ENCODE measurements around the gene RFPL2. TPM values are rescaled to one million over a fixed set of nuclear protein-coding genes. Genes with fewer than 3 reads are reported as not detected.

Gene RFPL2
- total RNA-seq, 6 donors from 2014 or later: 0.49 TPM; not detected in 5

- Histone ChIP-seq H3K9me3 (no peaks in the 10 kb centered on the region), H3K36me3 (peaks cover 0 to 13% (median 0%) of the 10 kb centered on the region in 4 donors), H3K4me3 (no peak overlapping the region), H3K27me3 (no peaks in the 10 kb centered on the region), H3K27ac (no peak overlapping the region), H3K4me1 (no peaks in the 10 kb centered on the region)
- 87 to 95% methylated on average over 5 of the region's 5 CpGs for WGBS, 2 donors
- DNase-seq (no peak), ATAC-seq (ENCODE audit: low FRiP score in 2 of 2) (no peak)
- no peak for TF ChIP-seq POLR2A (IDR thresholded peaks at IDR 0.05)
- no peak for TF ChIP-seq EP300 (IDR thresholded peaks at IDR 0.05)
- TF ChIP-seq POLR2AphosphoS5 (IDR thresholded peaks at IDR 0.05): no peak
Measured at GRCh38 chr22:32233091-32233490, 28.2 kb upstream of the RFPL2 start.

DNA sequence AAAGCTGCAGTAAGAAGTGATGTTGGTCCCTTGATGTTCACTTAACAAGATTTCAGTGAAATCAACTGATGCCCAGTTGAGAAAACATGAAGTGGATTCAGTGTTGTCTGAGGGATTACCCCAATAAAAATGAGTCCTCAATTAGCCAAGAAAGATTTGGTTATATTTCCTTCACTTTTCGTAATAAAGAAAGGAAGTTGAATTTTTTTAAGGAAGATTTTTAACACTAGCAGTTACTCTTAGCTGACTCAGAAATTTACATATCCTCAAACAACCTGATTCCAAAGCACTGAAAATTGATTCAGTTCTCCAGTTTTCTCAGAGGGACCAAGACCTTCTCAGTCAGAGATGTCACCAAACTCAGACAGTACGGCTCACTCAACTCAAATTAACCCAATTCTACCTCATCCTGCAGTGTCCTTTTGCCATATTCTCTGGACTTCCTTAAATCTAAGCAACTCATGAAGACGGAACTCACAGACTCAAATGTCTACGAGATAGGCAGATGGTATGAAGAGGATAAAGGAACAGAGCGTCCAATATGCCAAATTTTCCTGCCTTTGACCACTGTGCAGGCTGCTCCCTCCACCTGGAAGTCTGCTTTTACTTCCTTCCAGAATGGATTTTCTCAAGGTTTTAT is 27.4 kb upstream of the RFPL2 start:
- Histone ChIP-seq H3K4me1 (no peaks in the 10 kb centered on the region), H3K36me3 (peaks cover 0 to 10% (median 0%) of the 10 kb centered on the region in 4 donors), H3K4me3 (no peak overlapping the region), H3K9me3 (no peaks in the 10 kb centered on the region), H3K27ac (no peak overlapping the region), H3K27me3 (no peaks in the 10 kb centered on the region)
- TF ChIP-seq EP300 (IDR thresholded peaks at IDR 0.05) (no peak), POLR2AphosphoS5 (IDR thresholded peaks at IDR 0.05) (no peak), POLR2A (IDR thresholded peaks at IDR 0.05) (no peak)
- TF ChIP-seq, protein P1, sequence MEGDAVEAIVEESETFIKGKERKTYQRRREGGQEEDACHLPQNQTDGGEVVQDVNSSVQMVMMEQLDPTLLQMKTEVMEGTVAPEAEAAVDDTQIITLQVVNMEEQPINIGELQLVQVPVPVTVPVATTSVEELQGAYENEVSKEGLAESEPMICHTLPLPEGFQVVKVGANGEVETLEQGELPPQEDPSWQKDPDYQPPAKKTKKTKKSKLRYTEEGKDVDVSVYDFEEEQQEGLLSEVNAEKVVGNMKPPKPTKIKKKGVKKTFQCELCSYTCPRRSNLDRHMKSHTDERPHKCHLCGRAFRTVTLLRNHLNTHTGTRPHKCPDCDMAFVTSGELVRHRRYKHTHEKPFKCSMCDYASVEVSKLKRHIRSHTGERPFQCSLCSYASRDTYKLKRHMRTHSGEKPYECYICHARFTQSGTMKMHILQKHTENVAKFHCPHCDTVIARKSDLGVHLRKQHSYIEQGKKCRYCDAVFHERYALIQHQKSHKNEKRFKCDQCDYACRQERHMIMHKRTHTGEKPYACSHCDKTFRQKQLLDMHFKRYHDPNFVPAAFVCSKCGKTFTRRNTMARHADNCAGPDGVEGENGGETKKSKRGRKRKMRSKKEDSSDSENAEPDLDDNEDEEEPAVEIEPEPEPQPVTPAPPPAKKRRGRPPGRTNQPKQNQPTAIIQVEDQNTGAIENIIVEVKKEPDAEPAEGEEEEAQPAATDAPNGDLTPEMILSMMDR (IDR thresholded peaks at IDR 0.05): no peak
- ATAC-seq (ENCODE audit: low FRiP score in 2 of 2): peak in 1 of 2 donors; percentile 38
- DNase-seq: no peak
- WGBS, 2 donors: 65 to 68% methylated on average over 5 of the region's 5 CpGs

DNA sequence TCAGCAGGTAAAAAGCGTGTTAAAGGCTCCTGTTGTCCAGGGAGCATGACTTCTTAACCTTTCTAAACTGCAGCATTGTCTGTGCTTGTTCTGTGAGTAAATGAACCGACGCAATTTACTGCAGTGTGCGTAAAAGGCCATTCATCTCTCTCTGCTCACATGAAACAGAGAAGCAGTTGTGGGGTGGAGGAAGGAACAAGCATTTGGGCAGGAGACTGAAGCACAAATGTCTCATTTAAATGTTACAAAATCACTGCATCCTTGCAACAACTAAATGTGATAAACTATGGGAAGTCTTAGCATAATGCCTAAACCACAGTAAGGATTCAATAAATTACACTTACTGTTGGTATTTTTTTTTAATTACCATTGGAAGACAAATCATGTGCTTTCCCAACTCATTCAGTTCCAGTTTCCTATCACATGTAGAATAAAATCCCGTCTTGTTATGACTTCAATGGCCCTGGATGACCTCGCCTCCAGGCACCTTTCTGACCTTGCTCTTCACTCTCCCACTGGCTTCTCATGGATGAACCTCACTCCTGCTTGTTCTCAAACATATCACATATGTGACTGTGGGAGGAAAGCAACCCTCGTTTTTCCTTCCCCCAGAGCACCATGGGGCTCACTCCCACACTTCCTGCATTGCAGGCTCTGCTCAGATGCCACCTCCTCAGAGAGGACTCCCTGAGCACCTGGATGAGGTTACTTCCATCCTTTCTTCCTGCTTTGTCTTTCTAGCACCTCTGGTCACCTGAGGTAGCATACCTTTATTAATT is 21.6 kb upstream of the RFPL2 start:
- peaks cover 0 to 8% (median 0%) of the 10 kb centered on the region in 4 donors for H3K36me3 ChIP-seq
- no peaks in the 10 kb centered on the region for H3K4me1 ChIP-seq
- 62 to 69% methylated on average over 7 of the region's 7 CpGs for WGBS, 2 donors
- H3K27me3 ChIP-seq: no peaks in the 10 kb centered on the region
- DNase-seq (no peak), ATAC-seq (ENCODE audit: low FRiP score in 2 of 2) (no peak)
- no peak overlapping the region for H3K4me3 ChIP-seq
- TF ChIP-seq POLR2A (IDR thresholded peaks at IDR 0.05): no peak
- TF ChIP-seq, protein P1 (IDR thresholded peaks at IDR 0.05): no peak
- TF ChIP-seq POLR2AphosphoS5 (IDR thresholded peaks at IDR 0.05): no peak
- TF ChIP-seq EP300 (IDR thresholded peaks at IDR 0.05): no peak
- no peaks in the 10 kb centered on the region for H3K9me3 ChIP-seq
- no peak overlapping the region for H3K27ac ChIP-seq

GRCh38 chr22:32222991-32223390 is 18.1 kb upstream of the RFPL2 start:
- Histone ChIP-seq H3K9me3 (no peaks in the 10 kb centered on the region), H3K36me3 (no peaks in the 10 kb centered on the region), H3K27ac (no peak overlapping the region), H3K27me3 (no peaks in the 10 kb centered on the region), H3K4me3 (no peak overlapping the region), H3K4me1 (no peaks in the 10 kb centered on the region)
- TF ChIP-seq EP300 (IDR thresholded peaks at IDR 0.05) (no peak), POLR2AphosphoS5 (IDR thresholded peaks at IDR 0.05) (no peak), POLR2A (IDR thresholded peaks at IDR 0.05) (no peak)
- TF ChIP-seq, protein P1 (IDR thresholded peaks at IDR 0.05): no peak
- 89 to 91% methylated on average over 1 of the region's 1 CpG for WGBS, 2 donors
- no peak for ATAC-seq (ENCODE audit: low FRiP score in 2 of 2)
- DNase-seq: no peak

- TF ChIP-seq EP300 (IDR thresholded peaks at IDR 0.05): no peak
- TF ChIP-seq, protein P1 (IDR thresholded peaks at IDR 0.05): no peak
- TF ChIP-seq POLR2AphosphoS5 (IDR thresholded peaks at IDR 0.05): no peak
- no peak for TF ChIP-seq POLR2A (IDR thresholded peaks at IDR 0.05)
- H3K4me1 ChIP-seq: no peaks in the 10 kb centered on the region
- no peak overlapping the region for H3K27ac ChIP-seq
- H3K36me3 ChIP-seq: no peaks in the 10 kb centered on the region
- peak in 1 of 2 donors; percentile 80 for ATAC-seq (ENCODE audit: low FRiP score in 2 of 2)
- DNase-seq: no peak
- H3K9me3 ChIP-seq: no peaks in the 10 kb centered on the region
- H3K4me3 ChIP-seq: no peak overlapping the region
- no peaks in the 10 kb centered on the region for H3K27me3 ChIP-seq
- WGBS, 2 donors: 74 to 83% methylated on average over 3 of the region's 3 CpGs
Measured at GRCh38 chr22:32219026-32219425, 14.2 kb upstream of the RFPL2 start.
